ENCODE measurements around the gene DTNA. TPM values are rescaled to one million over a fixed set of nuclear protein-coding genes. Genes with fewer than 3 reads are reported as not detected.

DTNA gene
- total and polyA plus RNA-seq, 2 of the 8 experiments (the other 6 are each of a cell fraction or from before 2014, with no cell fraction given) = 30.2 to 32.7 TPM

GRCh38 chr18:34816183-34816582 is 106.1 kb downstream of the DTNA start (continued):
- TF ChIP-seq SRF (IDR thresholded peaks at IDR 0.05; ENCODE audit: low read depth, low read length) = no peak
- no peak for TF ChIP-seq ASH2L (IDR thresholded peaks at IDR 0.05; ENCODE audit: low read length)
